K562 (cell line): ENCODE data around the gene PAIP2. TPM values are rescaled to one million over a fixed set of nuclear protein-coding genes. Genes with fewer than 3 reads are reported as not detected.

Experiments used
- ARID4B ChIP-seq: sonication (generic); formaldehyde crosslinking; IDR thresholded peaks from 2 replicates; pipeline ENCODE4 v1.8.0; 2022; ENCODE audit warnings: mild to moderate bottlenecking, missing genetic modification reagents
- BACH1 ChIP-seq: fragments of 200-800 bp; sonication (Bioruptor generic); IDR thresholded peaks from 2 replicates; pipeline ENCODE4 v1.6.1; 2016; ENCODE audit warnings: missing genetic modification characterization, missing compliant biosample characterization
- COPS2 ChIP-seq: fragments of 450-650 bp; conservative IDR thresholded peaks from 2 replicates; pipeline ENCODE4 v1.6.1; 2016; ENCODE audit warnings: mild to moderate bottlenecking, moderate library complexity
- GATA2 ChIP-seq: sonication (generic); formaldehyde crosslinking; IDR thresholded peaks from 2 replicates; pipeline ENCODE4 v1.4.0; 2020; ENCODE audit warnings: mild to moderate bottlenecking, missing genetic modification reagents
- HOMEZ ChIP-seq: fragments of 250-450 bp; sonication (Bioruptor Pico); IDR thresholded peaks from 2 replicates; pipeline ENCODE4 v1.4.0; 2020; ENCODE audit warnings: mild to moderate bottlenecking, moderate library complexity
- MXD1 ChIP-seq: fragments of 250-450 bp; sonication (Bioruptor Pico); IDR thresholded peaks from 2 replicates; pipeline ENCODE4 v1.8.0; 2021; ENCODE audit warnings: borderline replicate concordance, mild to moderate bottlenecking, moderate library complexity; ENCODE audit not compliant: poor library complexity, severe bottlenecking
- SRSF7 ChIP-seq: fragments of 200-400 bp; formaldehyde crosslinking; optimal IDR thresholded peaks from 2 replicates; pipeline ENCODE3; 2017; ENCODE audit warnings: mild to moderate bottlenecking, low read depth, low read length
- THRA ChIP-seq: fragments of 450-650 bp; IDR thresholded peaks from 2 replicates; pipeline ENCODE4 v1.6.1; 2017; ENCODE audit warnings: mild to moderate bottlenecking, moderate library complexity
- ZNF134 ChIP-seq: fragments of 250-450 bp; sonication (Bioruptor Pico); conservative IDR thresholded peaks from 2 replicates; pipeline ENCODE4 v1.4.0; 2020
- ZNF165 ChIP-seq: fragments of 250-450 bp; sonication (Bioruptor Pico); IDR thresholded peaks from 2 replicates; pipeline ENCODE4 v1.4.0; 2020; ENCODE audit warnings: borderline replicate concordance
- ZNF41 ChIP-seq: fragments of 250-450 bp; sonication (Bioruptor Pico); conservative IDR thresholded peaks from 2 replicates; pipeline ENCODE4 v1.4.0; 2020; ENCODE audit warnings: mild to moderate bottlenecking
- ZNF699 ChIP-seq: fragments of 250-450 bp; sonication (Bioruptor Pico); IDR thresholded peaks from 2 replicates; pipeline ENCODE4 v1.8.0; 2021; ENCODE audit warnings: mild to moderate bottlenecking, moderate library complexity; ENCODE audit not compliant: insufficient replicate concordance
- ZNF764 ChIP-seq: fragments of 250-450 bp; sonication (Bioruptor Pico); IDR thresholded peaks from 2 replicates; pipeline ENCODE4 v1.4.0; 2020; ENCODE audit warnings: low read depth, mild to moderate bottlenecking, moderate library complexity
- polyA plus RNA-seq, 8 experiments: library from polyadenylated mRNA; depleted of rRNA in 4 of 8; stranded (reverse) in 5 of 8; unstranded in 3 of 8; fragments of >200 nt; fragmentation: Nextera tagmentation in 2 of 8; fragmentation: Illumina TruSeq in 1 of 8; extraction: Ambion mirVana in 2 of 8; extraction: Trizol in 1 of 8; gene quantifications; 2 replicates each; pipeline versions ENCODE4 v1.2.1 to v1.2.3, GENCODE V29; 2011 to 2014; ENCODE audit warnings: inconsistent platforms in 1 of 8, missing spikeins in 1 of 8
- total RNA-seq, 7 experiments: library from RNA; depleted of rRNA in 6 of 7; stranded (reverse); fragments of >200 nt in 6 of 7; fragmentation: Illumina TruSeq in 2 of 7; extraction: Trizol in 2 of 7; gene quantifications; 2 replicates each; pipeline versions ENCODE4 v1.2.1 to v1.2.3, GENCODE V29; 2011 to 2021; ENCODE audit warnings: low replicate concordance in 1 of 7

Gene PAIP2
- total and polyA plus RNA-seq, 9 of the 15 experiments (the other 6 are each of a cell fraction or from before 2014, with no cell fraction given) = 78.3 to 187 (median 128) TPM

- TF ChIP-seq ARID4B = peak; percentile 54
- no peak for TF ChIP-seq THRA
- 0 out of 2 replicates have a peak, but pooled peaks have one; percentile 2 for TF ChIP-seq ZNF41 (CRISPR knock-in tag)
- TF ChIP-seq ZNF764 (CRISPR knock-in tag) = no peak
- TF ChIP-seq COPS2 = no peak
- TF ChIP-seq ZNF134 = no peak
- no peak for TF ChIP-seq BACH1 (tag)
- TF ChIP-seq ZNF699 (CRISPR knock-in tag) = no peak
- no peak for TF ChIP-seq MXD1
- peak; percentile 37 for TF ChIP-seq SRSF7
- TF ChIP-seq GATA2 (CRISPR knock-in tag) = no peak
- no peak for TF ChIP-seq HOMEZ
- TF ChIP-seq ZNF165 = no peak
Measured at GRCh38 chr5:139293507-139294373, 47.9 kb upstream of the PAIP2 start, which contains the start of gene MATR3 (continued).
